Endothelial cell of hepatic sinusoid (primary cell): ENCODE measurements around the gene CENATAC.
"Not testable (repeated sequence)": the region's sequence is repeated elsewhere in the genome, so short reads cannot be mapped to it uniquely, and the experiment has no call there.

Experiments
- in situ Hi-C: cut with HindIII; loops from 2 replicates; pipeline ENCODE4 v1.10.0; 2017; ENCODE audit warnings: low sequenced_read_pairs

The CENATAC gene, protein sequence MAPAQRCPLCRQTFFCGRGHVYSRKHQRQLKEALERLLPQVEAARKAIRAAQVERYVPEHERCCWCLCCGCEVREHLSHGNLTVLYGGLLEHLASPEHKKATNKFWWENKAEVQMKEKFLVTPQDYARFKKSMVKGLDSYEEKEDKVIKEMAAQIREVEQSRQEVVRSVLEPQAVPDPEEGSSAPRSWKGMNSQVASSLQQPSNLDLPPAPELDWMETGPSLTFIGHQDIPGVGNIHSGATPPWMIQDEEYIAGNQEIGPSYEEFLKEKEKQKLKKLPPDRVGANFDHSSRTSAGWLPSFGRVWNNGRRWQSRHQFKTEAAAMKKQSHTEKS

DNA sequence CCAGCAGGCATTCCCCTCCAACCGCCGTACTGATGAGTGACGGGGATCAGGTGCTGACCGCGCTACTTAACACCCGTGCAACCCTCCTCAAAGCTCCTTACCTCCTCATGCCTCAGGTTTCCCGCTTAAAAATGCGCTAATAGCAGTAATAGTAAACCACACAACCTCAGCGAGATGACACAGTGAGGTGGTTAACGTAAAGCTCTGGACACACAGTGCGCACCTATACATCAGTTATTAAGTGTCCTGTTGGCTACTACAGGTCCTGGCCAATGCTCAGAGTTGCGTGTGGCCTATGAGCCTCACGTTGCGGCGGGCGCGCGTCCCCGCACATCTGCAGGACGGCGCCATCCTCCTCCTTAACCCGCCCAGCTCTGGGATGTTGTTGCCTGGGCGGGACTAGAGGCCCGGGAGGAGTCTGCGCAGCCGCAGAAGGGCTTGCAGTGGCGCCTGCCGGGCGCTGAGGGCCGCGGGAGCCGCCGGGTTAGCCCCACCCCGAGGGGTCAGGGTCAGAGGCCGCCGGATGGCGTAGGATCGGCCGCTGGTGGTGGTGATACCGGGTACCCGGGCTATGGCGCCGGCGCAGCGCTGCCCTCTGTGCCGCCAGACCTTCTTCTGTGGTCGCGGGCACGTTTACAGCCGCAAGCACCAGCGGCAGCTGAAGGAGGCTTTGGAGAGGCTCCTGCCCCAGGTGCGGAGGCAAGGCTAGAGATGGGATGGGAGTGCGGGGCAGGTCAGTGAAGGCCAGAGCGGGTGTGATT, at the start of gene CENATAC:
Gene CENATAC, plus strand, starts transcription at position 512 of the 761 bp plus-strand sequence. Its CDS starts 60 bp downstream, at position 572.
- in situ Hi-C loops = no loop called here

DNA sequence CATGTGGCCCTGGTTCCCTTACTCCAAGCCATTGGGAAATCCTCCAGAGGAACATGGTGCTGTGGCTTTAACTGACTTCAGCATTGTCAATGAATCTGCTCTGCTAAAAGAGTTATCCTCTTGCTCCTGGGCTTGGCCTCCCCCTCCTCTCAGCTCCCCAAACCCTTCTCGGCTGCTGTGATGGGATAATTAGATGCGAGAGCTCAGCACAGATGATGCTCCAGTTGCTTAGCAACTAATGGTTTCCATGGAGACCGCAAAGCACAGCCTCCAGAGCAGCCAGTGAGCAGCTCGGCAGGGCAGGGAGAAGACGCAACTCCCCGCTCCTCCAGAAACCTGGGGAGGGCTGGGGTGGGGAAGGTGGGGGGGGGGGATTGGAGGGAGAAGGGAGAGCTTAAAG, 44.7 kb upstream of the CENATAC start:
- in situ Hi-C loops = no loop called here

DNA sequence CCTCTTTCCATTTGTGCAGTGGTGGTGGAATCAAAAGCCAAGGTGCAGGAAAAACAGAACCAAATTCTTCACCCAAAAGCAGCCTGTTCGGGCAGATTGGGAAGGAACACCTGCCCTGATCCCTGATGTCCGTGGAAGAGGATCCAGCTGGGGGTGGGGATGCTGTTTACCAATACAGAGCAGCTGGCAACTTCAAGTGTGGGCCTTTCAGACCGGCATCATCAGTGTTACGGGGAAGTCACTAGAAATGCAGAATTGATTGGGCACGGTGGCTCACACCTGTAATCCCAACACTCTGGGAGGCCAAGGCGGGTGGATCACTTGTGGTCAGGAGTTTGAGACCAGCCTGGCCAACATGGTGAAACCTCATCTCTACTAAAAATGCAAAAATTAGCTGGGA, 44.0 kb upstream of the CENATAC start:
- in situ Hi-C loops = not testable (repeated sequence)

DNA sequence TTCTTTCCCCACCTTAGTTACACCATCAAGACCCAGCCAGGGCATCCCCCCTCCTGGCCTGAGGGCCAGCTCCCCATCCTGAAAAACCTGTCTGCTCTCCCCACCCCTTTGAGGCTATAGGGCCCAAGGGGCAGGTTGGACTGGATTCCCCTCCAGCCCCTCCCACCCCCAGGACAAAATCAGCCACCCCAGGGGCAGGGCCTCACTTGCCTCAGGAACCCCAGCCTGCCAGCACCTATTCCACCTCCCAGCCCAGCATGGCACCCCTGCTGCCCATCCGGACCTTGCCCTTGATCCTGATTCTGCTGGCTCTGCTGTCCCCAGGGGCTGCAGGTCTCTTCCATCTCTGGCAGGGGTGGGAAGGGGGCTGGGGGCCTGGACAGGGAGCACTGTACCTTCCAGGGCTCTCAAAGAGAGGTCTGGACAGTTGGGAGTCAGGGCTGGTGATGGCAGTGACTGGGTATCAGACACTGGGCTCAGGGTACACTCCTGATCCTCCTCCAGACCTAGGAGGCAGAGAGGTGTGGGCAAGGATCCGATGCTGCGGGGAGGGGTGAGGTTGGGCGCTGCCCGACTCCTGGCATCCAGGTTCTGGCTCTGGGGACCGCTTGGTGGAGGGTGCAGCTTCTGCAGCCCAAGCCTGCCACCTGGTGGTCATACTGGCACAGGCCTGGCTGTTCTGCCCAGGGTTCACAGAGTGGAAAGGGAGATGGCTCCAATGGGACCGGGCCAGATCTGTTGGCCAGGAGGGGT, 41.7 kb upstream of the CENATAC start, which contains the start of gene UPK2:
Gene UPK2, plus strand, starts transcription at position 205 of the 753 bp plus-strand sequence. Its CDS starts 53 bp downstream, at position 258.
- in situ Hi-C loops = no loop called here

DNA sequence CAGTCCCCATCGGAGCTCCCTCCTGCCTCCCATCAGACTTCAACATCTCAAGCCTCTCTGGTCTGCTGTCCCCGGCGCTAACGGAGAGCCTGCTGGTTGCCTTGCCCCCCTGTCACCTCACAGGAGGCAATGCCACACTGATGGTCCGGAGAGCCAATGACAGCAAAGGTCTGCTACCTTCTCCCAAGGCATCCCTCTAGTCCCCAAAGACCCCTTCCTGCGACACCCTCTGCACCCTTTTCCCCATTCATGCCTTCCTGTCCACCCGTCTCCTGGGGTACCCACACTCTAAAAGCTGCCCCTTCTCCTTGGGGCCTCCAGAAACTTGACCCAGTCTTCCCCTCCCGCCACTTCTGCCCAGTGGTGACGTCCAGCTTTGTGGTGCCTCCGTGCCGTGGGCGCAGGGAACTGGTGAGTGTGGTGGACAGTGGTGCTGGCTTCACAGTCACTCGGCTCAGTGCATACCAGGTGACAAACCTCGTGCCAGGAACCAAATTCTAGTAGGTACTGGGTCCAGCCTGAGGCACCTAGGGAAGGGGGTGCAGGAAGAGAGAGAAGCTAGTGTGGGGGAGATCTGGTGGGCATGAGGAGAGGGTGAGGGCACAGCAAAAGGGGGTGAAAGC, 41.0 kb upstream of the CENATAC start:
- in situ Hi-C loops = no loop called here

DNA sequence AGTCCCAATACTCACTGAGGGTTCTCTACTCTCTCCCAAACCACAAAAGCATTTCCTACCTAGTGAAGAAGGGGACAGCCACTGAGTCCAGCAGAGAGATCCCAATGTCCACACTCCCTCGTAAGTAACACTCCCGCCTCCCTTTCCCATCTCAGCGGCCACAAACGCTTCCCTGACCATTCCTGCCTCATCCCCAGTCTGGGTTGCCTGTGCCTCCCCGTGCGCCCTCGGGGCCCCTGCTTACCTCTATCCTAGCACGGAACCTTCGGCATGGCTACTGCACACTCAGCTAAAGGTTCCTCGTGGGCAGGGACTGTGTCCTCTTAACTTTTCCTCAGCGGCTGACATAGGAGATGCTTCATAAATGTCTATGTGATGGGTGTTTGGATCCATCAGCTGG, 40.4 kb upstream of the CENATAC start:
- in situ Hi-C loops = no loop called here

DNA sequence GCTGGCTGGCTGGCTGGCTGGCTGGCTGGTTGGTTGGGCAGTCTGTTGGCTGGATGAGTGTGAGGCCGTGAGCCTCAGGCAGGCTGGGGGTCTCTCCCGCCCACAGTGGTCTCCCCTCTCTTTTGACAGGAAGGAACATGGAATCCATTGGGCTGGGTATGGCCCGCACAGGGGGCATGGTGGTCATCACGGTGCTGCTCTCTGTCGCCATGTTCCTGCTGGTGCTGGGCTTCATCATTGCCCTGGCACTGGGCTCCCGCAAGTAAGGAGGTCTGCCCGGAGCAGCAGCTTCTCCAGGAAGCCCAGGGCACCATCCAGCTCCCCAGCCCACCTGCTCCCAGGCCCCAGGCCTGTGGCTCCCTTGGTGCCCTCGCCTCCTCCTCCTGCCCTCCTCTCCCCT, 40.0 kb upstream of the CENATAC start:
- in situ Hi-C loops = no loop called here

DNA sequence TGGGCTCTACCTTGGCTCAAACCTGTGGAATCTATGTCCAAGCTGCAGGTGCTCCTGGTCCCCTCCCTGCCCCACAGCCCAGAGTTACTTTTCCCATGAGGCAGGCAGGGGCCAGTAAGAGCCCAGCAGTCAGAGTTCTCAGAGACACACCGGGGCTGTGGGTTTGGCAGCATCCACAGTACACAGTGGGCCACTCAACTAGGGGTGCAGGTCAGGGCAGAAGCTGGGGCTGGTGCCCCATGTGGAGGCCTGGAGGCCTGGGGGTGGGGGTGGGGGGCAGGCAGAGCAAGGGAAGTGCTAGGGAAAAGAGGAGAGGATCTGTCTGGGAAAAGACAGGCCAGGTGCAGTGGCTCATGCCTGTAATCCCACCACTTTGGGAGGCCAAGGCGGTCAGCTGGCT, 39.4 kb upstream of the CENATAC start:
- in situ Hi-C loops = no loop called here

DNA sequence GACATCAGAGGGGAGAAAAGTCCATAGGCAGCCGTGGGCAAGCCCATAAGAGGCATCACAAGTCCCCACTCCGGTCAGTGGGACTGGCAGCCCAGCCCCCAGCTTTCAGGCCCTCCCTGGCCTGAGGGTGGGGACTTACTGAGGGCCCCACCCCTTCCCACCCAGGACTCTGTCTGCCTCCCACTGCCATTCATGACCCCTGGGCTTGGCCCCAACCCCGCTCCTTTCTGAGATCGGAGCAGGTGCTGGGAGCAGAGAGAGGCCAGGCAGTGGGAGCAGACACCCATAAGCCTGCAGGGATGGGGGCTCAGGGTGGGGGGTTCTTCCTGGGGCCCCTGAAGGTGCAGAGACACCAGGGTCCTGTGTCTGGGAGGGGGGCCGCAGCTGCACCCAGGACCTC, 36.7 kb upstream of the CENATAC start:
- in situ Hi-C loops = no loop called here

DNA sequence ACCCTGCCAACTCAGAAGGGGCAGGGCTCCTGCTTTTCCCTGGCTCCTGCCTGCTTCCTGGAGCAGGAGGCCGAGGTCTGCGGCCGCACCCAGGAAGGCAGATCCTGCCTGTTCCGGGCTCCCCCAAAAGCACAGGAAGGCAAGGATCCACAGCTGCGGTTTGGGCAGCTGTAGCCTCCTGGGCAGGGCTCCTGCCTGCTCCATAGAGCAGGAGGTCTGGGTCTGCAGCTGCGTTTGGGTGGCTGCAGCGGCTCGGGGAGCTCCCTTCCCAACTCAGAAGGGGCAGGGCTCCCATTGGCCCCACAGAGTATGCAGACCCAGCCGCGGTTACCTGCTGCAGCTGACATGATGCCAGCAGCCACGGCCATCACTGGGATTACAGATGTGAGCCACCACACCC, 36.3 kb upstream of the CENATAC start:
- in situ Hi-C loops = no loop called here

DNA sequence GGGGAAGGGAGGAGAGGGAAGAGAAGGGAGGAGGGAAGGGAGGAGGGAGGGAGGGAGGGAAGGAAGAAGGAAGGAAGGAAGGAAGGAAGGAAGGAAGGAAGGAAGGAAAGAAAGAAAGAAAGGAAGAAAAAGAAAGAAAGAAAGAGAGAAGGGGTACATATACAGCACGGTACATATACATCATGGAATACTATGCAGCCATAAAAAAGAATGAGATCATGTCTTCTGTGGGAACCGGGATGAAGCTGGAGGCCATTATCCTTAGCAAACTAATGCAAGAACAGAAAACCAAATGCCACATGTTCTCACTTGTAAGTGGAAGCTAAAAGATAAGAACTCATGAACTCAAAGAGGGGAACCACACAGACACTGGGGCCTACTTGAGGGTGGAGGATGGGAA, 28.4 kb upstream of the CENATAC start:
- in situ Hi-C loops = not testable (repeated sequence)

DNA sequence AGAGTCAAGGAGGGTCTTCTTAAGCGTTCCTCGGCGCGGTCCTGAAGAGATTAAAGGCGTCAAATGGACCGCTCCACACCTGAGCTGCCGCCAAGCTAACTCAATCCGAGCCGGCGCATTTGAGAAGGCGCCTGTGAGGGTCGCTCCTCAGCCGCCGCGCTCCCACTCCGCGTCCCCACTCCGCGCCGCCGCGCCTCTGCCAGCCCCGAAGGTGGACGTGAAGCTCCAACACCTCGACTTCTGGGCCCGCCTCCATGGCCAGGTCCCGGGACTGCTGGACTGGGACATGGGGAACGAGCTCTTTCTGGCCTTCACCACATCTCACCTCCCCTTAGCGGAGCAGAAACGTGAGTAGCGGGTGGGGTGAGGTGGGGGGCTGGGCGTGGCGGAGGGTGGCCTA, 26.3 kb upstream of the CENATAC start, which contains the start of gene FOXR1:
Gene FOXR1, plus strand, starts transcription at position 116 of the 400 bp plus-strand sequence. Its CDS starts 171 bp downstream, at position 287.
- in situ Hi-C loops = no loop called here

DNA sequence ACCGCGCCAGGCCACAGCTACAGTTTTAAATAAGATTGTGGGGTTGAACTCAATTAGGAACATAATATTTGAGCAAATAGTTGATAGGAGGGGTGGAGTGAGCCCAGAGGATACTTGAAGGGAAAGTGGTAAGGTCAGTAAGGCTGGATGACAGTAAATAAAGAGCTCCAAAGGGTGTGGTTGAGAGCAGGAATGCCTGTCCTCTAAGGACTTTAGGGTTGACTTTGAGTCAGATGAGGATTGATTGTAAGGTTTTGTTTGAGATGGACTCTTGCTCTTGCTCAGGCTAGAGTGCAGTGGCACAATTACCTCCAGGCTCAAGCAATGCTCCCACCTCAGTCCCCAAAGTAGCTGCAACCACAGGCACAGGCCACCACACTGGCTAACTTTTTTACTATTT, 24.0 kb upstream of the CENATAC start:
- in situ Hi-C loops = no loop called here

DNA sequence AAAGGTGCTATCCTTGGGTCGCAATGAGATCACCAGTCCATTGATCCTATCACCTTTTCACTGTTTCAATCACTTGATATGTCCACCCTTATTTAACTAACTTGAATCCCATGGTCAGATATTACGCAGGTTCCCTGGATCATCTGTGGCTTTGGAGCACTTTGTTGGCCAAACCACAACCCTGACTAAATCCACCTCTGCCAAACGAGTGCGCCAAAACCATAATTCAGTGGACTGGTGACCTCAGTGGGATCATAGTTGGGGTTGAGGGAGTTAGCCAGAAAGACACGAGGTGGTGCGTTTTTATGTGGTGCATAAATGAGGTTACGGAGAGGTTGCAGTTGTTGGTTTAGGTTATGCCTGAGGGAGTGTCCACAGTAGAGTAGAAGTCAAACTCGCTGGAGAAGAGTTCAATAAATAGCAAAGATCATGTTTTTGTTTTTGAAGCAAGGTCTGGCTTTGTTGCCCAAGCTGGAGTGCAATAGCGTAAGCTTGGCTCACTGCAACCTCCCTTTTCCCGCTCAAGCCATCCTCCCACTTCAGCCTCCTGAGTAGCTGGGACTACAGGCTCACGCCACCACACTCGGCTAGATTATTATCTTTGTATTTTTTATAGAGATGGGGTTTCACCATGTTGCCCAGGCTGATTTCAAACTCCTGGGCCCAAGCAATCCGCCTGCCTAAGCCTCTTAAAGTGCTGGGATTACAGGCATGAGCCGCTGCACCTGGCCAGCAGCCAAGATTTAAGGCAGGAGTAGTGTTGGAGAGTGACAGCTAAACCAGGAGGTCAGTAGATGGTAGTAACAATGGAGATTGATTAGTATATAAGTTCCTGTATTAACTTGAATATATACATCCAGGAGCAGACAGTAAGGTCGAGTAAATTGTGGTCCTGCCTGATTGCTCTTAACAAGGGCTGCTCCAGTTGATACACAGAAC, 21.9 kb upstream of the CENATAC start:
- in situ Hi-C loops = no loop called here

DNA sequence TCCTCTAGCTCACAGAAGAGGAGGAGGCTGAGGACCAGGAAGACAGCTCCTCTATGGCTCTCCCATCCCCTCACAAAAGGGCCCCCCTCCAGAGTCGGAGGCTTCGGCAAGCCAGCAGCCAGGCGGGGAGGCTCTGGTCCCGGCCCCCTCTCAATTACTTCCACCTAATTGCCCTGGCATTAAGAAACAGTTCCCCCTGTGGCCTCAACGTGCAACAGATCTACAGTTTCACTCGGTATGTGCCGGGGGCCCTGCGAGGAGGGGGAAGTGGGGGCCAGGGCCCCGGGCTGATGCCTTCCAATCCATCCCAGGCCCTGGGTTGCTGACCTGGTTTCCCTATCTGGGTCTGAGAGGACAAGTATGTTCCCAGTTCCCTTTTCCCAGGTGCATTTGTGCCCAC, 18.5 kb upstream of the CENATAC start:
- in situ Hi-C loops = no loop called here

DNA sequence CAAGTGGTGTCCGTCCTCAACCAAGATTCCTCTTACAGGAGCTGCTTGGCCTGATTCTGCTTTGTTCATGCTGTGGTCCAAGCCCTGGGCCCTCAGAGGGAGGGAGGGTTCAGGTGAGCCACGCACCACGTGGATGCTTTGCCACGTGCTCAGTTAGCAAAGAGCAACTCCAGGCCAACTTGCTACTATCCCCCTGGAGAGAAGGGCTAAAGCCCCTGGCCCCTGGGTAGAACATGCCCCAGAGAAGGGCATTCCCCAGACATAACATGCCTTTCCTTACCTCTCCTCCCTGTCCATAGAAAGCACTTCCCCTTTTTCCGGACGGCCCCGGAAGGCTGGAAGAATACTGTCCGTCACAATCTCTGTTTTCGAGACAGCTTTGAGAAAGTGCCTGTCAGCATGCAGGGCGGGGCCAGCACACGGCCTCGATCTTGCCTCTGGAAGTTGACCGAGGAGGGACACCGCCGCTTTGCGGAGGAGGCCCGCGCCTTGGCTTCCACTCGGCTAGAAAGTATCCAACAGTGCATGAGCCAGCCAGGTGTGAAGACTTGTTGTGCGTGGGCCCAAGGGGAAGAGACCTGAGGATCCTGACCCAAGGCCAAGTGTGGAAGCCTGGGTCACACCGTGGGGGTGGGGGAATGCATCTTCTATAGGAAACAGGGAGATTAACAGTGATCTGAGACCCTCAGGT, 17.6 kb upstream of the CENATAC start:
- in situ Hi-C loops = no loop called here

DNA sequence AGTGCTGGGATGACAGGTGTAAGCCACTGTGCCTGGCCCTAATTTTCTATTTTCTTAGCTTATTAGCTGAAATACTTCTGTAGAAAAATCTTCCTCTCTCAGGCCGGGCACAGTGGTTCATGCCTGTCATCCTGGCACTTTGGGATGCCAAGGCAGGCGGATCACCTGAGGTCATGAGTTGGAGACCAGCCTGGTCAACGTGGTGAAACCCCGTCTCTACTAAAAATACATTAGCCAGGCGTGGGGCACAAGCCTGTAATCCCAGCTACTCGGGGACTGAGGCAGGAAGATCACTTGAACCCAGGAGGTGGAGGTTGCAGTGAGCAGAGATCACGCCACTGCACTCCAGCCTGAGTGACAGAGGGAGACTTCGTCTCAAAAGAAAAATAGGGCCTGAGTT, 13.6 kb upstream of the CENATAC start:
- in situ Hi-C loops = not testable (repeated sequence)

DNA sequence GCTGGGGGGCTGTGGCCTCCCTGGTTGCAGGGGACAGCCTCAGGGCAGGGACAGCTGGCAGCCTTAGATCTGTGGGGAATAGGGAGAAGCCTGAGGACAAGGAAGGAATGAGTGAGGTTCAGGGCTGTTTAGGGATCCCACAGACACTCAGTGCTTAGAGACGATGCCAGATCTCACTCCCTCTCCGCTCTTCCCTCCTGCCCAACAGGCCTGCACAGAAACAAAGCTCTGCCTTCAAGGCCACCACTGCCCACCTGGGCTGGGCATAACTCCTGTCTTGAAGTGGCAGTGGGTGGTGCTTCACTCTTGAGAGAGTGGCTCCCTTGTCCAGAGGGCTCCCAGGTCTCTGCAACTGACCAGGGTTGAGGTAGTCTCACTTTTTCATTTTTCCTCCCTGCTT, 13.1 kb upstream of the CENATAC start:
- in situ Hi-C loops = no loop called here

DNA sequence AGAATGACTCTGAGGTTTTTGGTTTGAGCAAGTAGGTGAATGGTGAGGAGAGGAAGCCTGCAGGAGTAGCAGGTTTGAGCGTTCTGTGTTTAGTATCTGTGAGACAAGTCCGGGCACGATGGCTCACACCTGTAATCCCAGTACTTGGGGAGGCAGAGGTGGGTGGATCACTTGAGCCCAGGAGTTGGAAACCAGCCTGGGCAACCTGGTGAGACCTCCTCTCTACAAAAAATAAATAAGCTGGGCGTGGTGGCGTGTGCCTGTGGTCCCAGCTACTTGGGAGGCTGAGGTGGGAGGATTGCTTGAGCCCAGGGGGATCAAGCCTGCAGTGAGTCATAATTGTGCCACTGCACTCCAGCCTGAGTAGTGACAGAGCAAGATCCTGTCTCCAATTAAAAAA, 9.7 kb upstream of the CENATAC start:
- in situ Hi-C loops = no loop called here
